Neural cell (in vitro differentiated cells): Measurements from ENCODE around the gene JOSD1. TPM values are rescaled to one million over a fixed set of nuclear protein-coding genes. Genes with fewer than 3 reads are reported as not detected.

Experiments used
- H2AFZ ChIP-seq: fragments of 200-600, 300-800 bp; sonication (generic), shearing (Covaris generic); 2 replicates; pipeline ENCODE4 v1.6.0; 2014; ENCODE audit warnings: low read depth, mild to moderate bottlenecking, antibody characterized with exemption, low read length, moderate library complexity
- H3F3A ChIP-seq: fragments of 200-600 bp; shearing (Covaris generic); 2 replicates; pipeline ENCODE4 v1.6.1; 2016; ENCODE audit warnings: mild to moderate bottlenecking, moderate library complexity, mixed read lengths, antibody characterized with exemption, low read length; ENCODE audit not compliant: insufficient read depth, poor library complexity, severe bottlenecking
- H3K27ac ChIP-seq: fragments of 200-600, 300-800 bp; sonication (generic), shearing (Covaris generic); 2 replicates; pipeline ENCODE4 v1.5.1; 2014; ENCODE audit warnings: mild to moderate bottlenecking, low read length, moderate library complexity
- H3K27me3 ChIP-seq: fragments of 300-800, 200-600 bp; sonication (generic), shearing (Covaris generic); 2 replicates; pipeline ENCODE4 v1.6.0; 2014; ENCODE audit warnings: mild to moderate bottlenecking, low read depth, low read length, moderate library complexity; ENCODE audit not compliant: insufficient read depth
- H3K36me3 ChIP-seq: fragments of 300-800, 200-600 bp; sonication (generic), shearing (Covaris generic); 2 replicates; pipeline ENCODE4 v1.5.1; 2014; ENCODE audit warnings: mild to moderate bottlenecking, antibody characterized with exemption, low read length, moderate library complexity; ENCODE audit not compliant: insufficient read depth
- H3K4me2 ChIP-seq: fragments of 300-800, 200-600 bp; sonication (generic), shearing (Covaris generic); 2 replicates; pipeline ENCODE4 v1.6.0; 2014; ENCODE audit warnings: mild to moderate bottlenecking, low read length
- H3K4me3 ChIP-seq: fragments of 300-800, 200-600 bp; sonication (generic), shearing (Covaris generic); 2 replicates; pipeline ENCODE4 v1.5.1; 2014; ENCODE audit warnings: mild to moderate bottlenecking, low read length, moderate library complexity
- H3K79me2 ChIP-seq: fragments of 200-600 bp; shearing (Covaris generic); replicated peaks from 2 replicates; pipeline ENCODE4 v1.6.0; 2014; ENCODE audit warnings: mild to moderate bottlenecking, low read length, moderate library complexity; ENCODE audit not compliant: insufficient read depth
- H3K9ac ChIP-seq: fragments of 300-800, 200-600 bp; sonication (generic), shearing (Covaris generic); 2 replicates; pipeline ENCODE4 v1.6.1; 2016; ENCODE audit warnings: mild to moderate bottlenecking, low read length, mixed read lengths
- H3K9me2 ChIP-seq: fragments of 200-600 bp; shearing (Covaris generic); 2 replicates; pipeline ENCODE4 v1.6.1; 2016; ENCODE audit warnings: mild to moderate bottlenecking, low read length, mixed read lengths; ENCODE audit not compliant: insufficient read depth
- H3K9me3 ChIP-seq: fragments of 200-600, 300-800 bp; sonication (generic), shearing (Covaris generic); 2 replicates; pipeline ENCODE4 v1.6.1; 2016; ENCODE audit warnings: mild to moderate bottlenecking, mixed run types, low read length, moderate library complexity, mixed read lengths
- H4K20me1 ChIP-seq: fragments of 200-600 bp; shearing (Covaris generic); 2 replicates; pipeline ENCODE4 v1.6.1; 2016; ENCODE audit warnings: mild to moderate bottlenecking, mixed run types; ENCODE audit not compliant: insufficient read depth
- CTCF ChIP-seq: fragments of 450-650 bp; IDR thresholded peaks from 2 replicates; pipeline ENCODE4 v1.5.1; 2014; ENCODE audit warnings: antibody characterized with exemption, mild to moderate bottlenecking, moderate library complexity; ENCODE audit not compliant: poor library complexity, severe bottlenecking
- EP300 ChIP-seq: fragments of 450-650 bp; conservative IDR thresholded peaks from 2 replicates; pipeline ENCODE4 v1.6.1; 2014; ENCODE audit warnings: antibody characterized with exemption, mild to moderate bottlenecking, moderate library complexity; ENCODE audit not compliant: poor library complexity, severe bottlenecking
- EZH2 ChIP-seq: fragments of 200-600, 300-800 bp; shearing (Covaris generic), sonication (generic); IDR thresholded peaks from 2 replicates; pipeline ENCODE4 v1.6.1; 2014; ENCODE audit warnings: antibody characterized with exemption, low read length, borderline replicate concordance, mild to moderate bottlenecking; ENCODE audit not compliant: insufficient read depth, poor library complexity, severe bottlenecking
- MXI1 ChIP-seq: fragments of 450-650 bp; conservative IDR thresholded peaks from 2 replicates; pipeline ENCODE4 v1.6.1; 2014; ENCODE audit warnings: antibody characterized with exemption, mild to moderate bottlenecking; ENCODE audit not compliant: poor library complexity, severe bottlenecking
- POLR2AphosphoS5 ChIP-seq: IDR thresholded peaks from 2 replicates; pipeline ENCODE4 v1.6.1; 2012
- RAD21 ChIP-seq: fragments of 450-650 bp; conservative IDR thresholded peaks from 2 replicates; pipeline ENCODE4 v1.6.1; 2014; ENCODE audit warnings: antibody characterized with exemption, mild to moderate bottlenecking, moderate library complexity
- REST ChIP-seq: IDR thresholded peaks from 2 replicates; pipeline ENCODE4 v1.6.1; 2012; ENCODE audit warnings: borderline replicate concordance
- SMC3 ChIP-seq: fragments of 450-650 bp; conservative IDR thresholded peaks from 2 replicates; pipeline ENCODE4 v1.6.1; 2014; ENCODE audit warnings: antibody characterized with exemption, mild to moderate bottlenecking, moderate library complexity; ENCODE audit not compliant: poor library complexity
- TAF1 ChIP-seq: IDR thresholded peaks from 2 replicates; pipeline ENCODE4 v1.6.1; 2012; ENCODE audit warnings: low read depth
- polyA plus RNA-seq: library from polyadenylated mRNA; depleted of rRNA; stranded (reverse); fragments of >200 nt; gene quantifications from 2 replicates; pipeline ENCODE4 v1.2.3, GENCODE V29; 2014

The JOSD1 gene
- polyA plus RNA-seq, 1 donor from 2014 or later: 71.3 TPM

DNA sequence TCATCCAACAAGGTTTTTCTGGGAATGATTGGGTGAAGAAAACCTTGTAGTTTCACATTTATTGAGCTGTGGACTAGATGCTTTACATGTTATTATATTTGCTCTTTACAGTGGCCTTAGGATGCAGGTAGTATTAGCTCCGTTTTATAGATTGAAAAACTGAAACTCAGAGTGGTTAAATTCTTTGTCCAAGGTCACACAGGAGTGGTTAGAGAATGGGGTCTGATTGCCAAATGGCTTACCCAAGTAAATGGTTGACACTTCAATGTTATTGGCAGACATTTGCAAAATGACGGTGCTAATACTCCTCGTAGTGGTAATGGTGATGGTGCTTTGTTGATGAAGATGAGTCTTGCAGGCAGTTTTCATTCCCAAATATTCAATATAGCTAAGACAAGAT lies 7.2 kb upstream of the JOSD1 start:
- Histone ChIP-seq H2AFZ (no peak overlapping the region), H3K9ac (no peak overlapping the region), H4K20me1 (no peaks in the 10 kb centered on the region), H3K9me3 (no peaks in the 10 kb centered on the region), H3K9me2 (no peaks in the 10 kb centered on the region), H3K27me3 (no peaks in the 10 kb centered on the region), H3K4me2 (peak overlapping the region; percentile 57), H3K36me3 (no peaks in the 10 kb centered on the region), H3K4me3 (peak overlapping the region; percentile 98), H3F3A (no peaks in the 10 kb centered on the region), H3K27ac (no peak overlapping the region), H3K79me2 (peaks cover 58% of the 10 kb centered on the region)
- no peak for TF ChIP-seq POLR2AphosphoS5
- no peak for TF ChIP-seq EP300
- no peak for TF ChIP-seq SMC3
- no peak for TF ChIP-seq CTCF
- no peak for TF ChIP-seq MXI1
- TF ChIP-seq RAD21: no peak

GRCh38 chr22:38707346-38707745 lies 6.6 kb upstream of the JOSD1 start:
- H3K9me2 ChIP-seq: no peaks in the 10 kb centered on the region
- H2AFZ ChIP-seq: no peak overlapping the region
- H3K4me2 ChIP-seq: peak overlapping the region; percentile 57
- H3K79me2 ChIP-seq: peaks cover 51% of the 10 kb centered on the region
- no peak overlapping the region for H3K9ac ChIP-seq
- H3F3A ChIP-seq: no peaks in the 10 kb centered on the region
- peak overlapping the region; percentile 98 for H3K4me3 ChIP-seq
- no peak overlapping the region for H3K27ac ChIP-seq
- no peaks in the 10 kb centered on the region for H4K20me1 ChIP-seq
- H3K36me3 ChIP-seq: no peaks in the 10 kb centered on the region
- no peak for TF ChIP-seq POLR2AphosphoS5
- no peak for TF ChIP-seq REST
- TF ChIP-seq CTCF: no peak
- TF ChIP-seq EP300: no peak
- TF ChIP-seq EZH2: no peak
- TF ChIP-seq SMC3: no peak
- TF ChIP-seq MXI1: no peak
- no peak for TF ChIP-seq RAD21
- TF ChIP-seq TAF1: no peak
- H3K9me3 ChIP-seq: no peaks in the 10 kb centered on the region
- H3K27me3 ChIP-seq: no peaks in the 10 kb centered on the region
